Measurements from ENCODE around the gene ZSWIM8. TPM values are rescaled to one million over a fixed set of nuclear protein-coding genes. Genes with fewer than 3 reads are reported as not detected.

Gene ZSWIM8
- polyA plus RNA-seq, 1 donor (not counting 4 experiments of a cell fraction or from before 2014, with no cell fraction given): 34.2 TPM

DNA sequence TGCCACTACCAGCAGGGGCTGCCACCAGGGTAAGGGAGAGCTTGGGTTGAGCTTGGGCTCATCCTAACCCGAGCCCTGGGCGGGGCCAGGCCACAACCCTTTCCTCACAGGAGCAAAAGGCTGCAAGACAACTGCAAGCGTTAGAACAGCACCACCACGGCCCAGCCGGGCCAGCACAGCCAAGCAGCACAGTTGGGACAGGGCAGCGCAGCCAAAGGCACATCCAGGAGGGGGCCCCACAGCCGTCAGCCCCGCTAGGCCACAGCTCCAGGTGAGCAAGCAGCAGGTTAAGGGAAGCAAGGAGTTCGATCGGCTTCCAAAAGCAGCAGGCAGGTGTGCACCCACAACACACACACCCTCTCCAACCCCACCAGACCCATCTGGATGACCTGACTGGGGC lies 33.0 kb downstream of the ZSWIM8 start:
- no peak overlapping the region for H3K27ac ChIP-seq (ENCODE audit: control insufficient read depth, insufficient read depth, low read length)
- FAIRE-seq: no peak

DNA sequence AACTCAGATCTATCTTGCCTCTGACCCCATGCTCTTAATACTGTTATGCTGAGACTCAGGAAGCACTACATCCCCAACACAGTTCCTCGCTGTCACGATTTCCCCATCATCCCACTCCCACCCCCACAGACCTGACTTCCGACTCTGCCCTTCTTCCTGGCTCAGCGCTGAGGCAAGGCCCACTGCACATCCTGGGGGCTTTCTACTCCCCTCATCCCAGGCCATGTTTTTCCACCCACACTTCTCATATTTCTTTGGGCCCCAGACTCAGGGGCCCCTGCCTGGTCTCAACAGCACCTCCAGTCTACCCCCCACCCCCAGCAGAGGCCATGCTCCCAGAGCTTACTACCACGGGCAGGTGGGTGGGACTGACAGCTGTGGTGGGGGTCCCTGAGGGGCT lies 33.7 kb downstream of the ZSWIM8 start:
- H4K20me1 ChIP-seq (ENCODE audit: control insufficient read depth, extremely low read depth, insufficient read depth, low read length): no peaks in the 10 kb centered on the region
- H3K9me1 ChIP-seq (ENCODE audit: control insufficient read depth, extremely low read depth, insufficient read depth, low read length): no peaks in the 10 kb centered on the region
- H3K9me3 ChIP-seq (ENCODE audit: control insufficient read depth, low read depth, low read length): no peaks in the 10 kb centered on the region
- peaks cover 9 to 11% of the 10 kb centered on the region in 2 experiments for H3K36me3 ChIP-seq (ENCODE audit: control insufficient read depth in 2 of 2, extremely low read depth in 1 of 2, insufficient read depth in 2 of 2, low read length in 2 of 2)
- H3K9ac ChIP-seq (ENCODE audit: control insufficient read depth, extremely low read depth, insufficient read depth, low read length): peak overlapping the region; percentile 45
- H3K27me3 ChIP-seq (ENCODE audit: control insufficient read depth, extremely low read depth, insufficient read depth, low read length): no peaks in the 10 kb centered on the region
- H3K79me2 ChIP-seq (ENCODE audit: control insufficient read depth, insufficient read depth, low read length): no peaks in the 10 kb centered on the region
- H3K27ac ChIP-seq (ENCODE audit: control insufficient read depth, insufficient read depth, low read length): no peak overlapping the region
- H3K4me2 ChIP-seq (ENCODE audit: control insufficient read depth, extremely low read depth, insufficient read depth, low read depth, low read length): no peak overlapping the region
- DNase-seq (ENCODE audit: low read depth, low spot score): no peak
- TF ChIP-seq, protein P1, sequence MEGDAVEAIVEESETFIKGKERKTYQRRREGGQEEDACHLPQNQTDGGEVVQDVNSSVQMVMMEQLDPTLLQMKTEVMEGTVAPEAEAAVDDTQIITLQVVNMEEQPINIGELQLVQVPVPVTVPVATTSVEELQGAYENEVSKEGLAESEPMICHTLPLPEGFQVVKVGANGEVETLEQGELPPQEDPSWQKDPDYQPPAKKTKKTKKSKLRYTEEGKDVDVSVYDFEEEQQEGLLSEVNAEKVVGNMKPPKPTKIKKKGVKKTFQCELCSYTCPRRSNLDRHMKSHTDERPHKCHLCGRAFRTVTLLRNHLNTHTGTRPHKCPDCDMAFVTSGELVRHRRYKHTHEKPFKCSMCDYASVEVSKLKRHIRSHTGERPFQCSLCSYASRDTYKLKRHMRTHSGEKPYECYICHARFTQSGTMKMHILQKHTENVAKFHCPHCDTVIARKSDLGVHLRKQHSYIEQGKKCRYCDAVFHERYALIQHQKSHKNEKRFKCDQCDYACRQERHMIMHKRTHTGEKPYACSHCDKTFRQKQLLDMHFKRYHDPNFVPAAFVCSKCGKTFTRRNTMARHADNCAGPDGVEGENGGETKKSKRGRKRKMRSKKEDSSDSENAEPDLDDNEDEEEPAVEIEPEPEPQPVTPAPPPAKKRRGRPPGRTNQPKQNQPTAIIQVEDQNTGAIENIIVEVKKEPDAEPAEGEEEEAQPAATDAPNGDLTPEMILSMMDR (optimal IDR thresholded peaks at IDR 0.05 in 1 of 3, IDR thresholded peaks at IDR 0.05 in 1 of 3, conservative IDR thresholded peaks at IDR 0.05 in 1 of 3; ENCODE audit: extremely low read depth in 1 of 3, insufficient read depth in 2 of 3, low read length in 3 of 3): no peak
- TF ChIP-seq EZH2 (IDR thresholded peaks at IDR 0.05; ENCODE audit: low read length): no peak
- FAIRE-seq: no peak
- dilution Hi-C loops (cut with MboI; ENCODE audit: extremely low pct_ligation_motif_present, low sequenced_read_pairs): no loop called here
- H3K4me3 ChIP-seq (ENCODE audit: control insufficient read depth in 2 of 3, extremely low read depth in 1 of 3, insufficient read depth in 2 of 3, low read depth in 1 of 3, low read length in 3 of 3): no peak overlapping the region
- peaks cover 16% of the 10 kb centered on the region for H3K4me1 ChIP-seq (ENCODE audit: control insufficient read depth, extremely low read depth, insufficient read depth, low read length)
- no peak overlapping the region for H2AFZ ChIP-seq (ENCODE audit: control insufficient read depth, low read length)

More for the DNA sequence above, 33.0 kb downstream of the ZSWIM8 start:
- Histone ChIP-seq H3K27me3 (ENCODE audit: control insufficient read depth, extremely low read depth, insufficient read depth, low read length) (no peaks in the 10 kb centered on the region), H3K79me2 (ENCODE audit: control insufficient read depth, insufficient read depth, low read length) (no peaks in the 10 kb centered on the region), H3K4me2 (ENCODE audit: control insufficient read depth, extremely low read depth, insufficient read depth, low read depth, low read length) (no peak overlapping the region), H3K4me3 (ENCODE audit: control insufficient read depth in 2 of 3, extremely low read depth in 1 of 3, insufficient read depth in 2 of 3, low read depth in 1 of 3, low read length in 3 of 3) (no peak overlapping the region), H3K36me3 (ENCODE audit: control insufficient read depth in 2 of 2, extremely low read depth in 1 of 2, insufficient read depth in 2 of 2, low read length in 2 of 2) (peaks cover 6 to 16% of the 10 kb centered on the region in 2 experiments), H3K9me1 (ENCODE audit: control insufficient read depth, extremely low read depth, insufficient read depth, low read length) (no peaks in the 10 kb centered on the region), H4K20me1 (ENCODE audit: control insufficient read depth, extremely low read depth, insufficient read depth, low read length) (no peaks in the 10 kb centered on the region), H3K9ac (ENCODE audit: control insufficient read depth, extremely low read depth, insufficient read depth, low read length) (no peak overlapping the region), H3K9me3 (ENCODE audit: control insufficient read depth, low read depth, low read length) (no peaks in the 10 kb centered on the region), H3K4me1 (ENCODE audit: control insufficient read depth, extremely low read depth, insufficient read depth, low read length) (peaks cover 16% of the 10 kb centered on the region), H2AFZ (ENCODE audit: control insufficient read depth, low read length) (no peak overlapping the region)
- no peak for DNase-seq (ENCODE audit: low read depth, low spot score)
- TF ChIP-seq, protein P1 (optimal IDR thresholded peaks at IDR 0.05 in 1 of 3, IDR thresholded peaks at IDR 0.05 in 1 of 3, conservative IDR thresholded peaks at IDR 0.05 in 1 of 3; ENCODE audit: extremely low read depth in 1 of 3, insufficient read depth in 2 of 3, low read length in 3 of 3): peak; percentile 4 to 29 (median 5)
- TF ChIP-seq EZH2 (IDR thresholded peaks at IDR 0.05; ENCODE audit: low read length): no peak
- dilution Hi-C loops (cut with MboI; ENCODE audit: extremely low pct_ligation_motif_present, low sequenced_read_pairs): no loop called here
